Stimulated activated naive B cell treated with anti-CD40 and anti-IgM and Interleukin-4, amounts not matched to agents 10 μg/mL and 1 μg/mL and 100 μg/mL, for 72 hours (primary cell): ENCODE data around the gene BCL2L14.
A peak's percentile ranks its signal among the peaks of the same experiment; 100 is the strongest.
"Not testable (repeated sequence)": the region's sequence is repeated elsewhere in the genome, so short reads cannot be mapped to it uniquely, and the experiment has no call there.

Experiments used
- ATAC-seq, 2 donors: fragments of 150-1000 bp; cut with Tn5 transposase; replicated peaks; 2 replicates each; pipeline ENCODE4 v1.10.0; 2021; ENCODE audit warnings: moderate library complexity in 1 of 2
- DNase-seq: peaks from one replicate; pipeline ENCODE4 v3.0.0; 2021
- H3K27ac Mint-ChIP-seq: one replicate; pipeline ENCODE4 v1.8.0; 2022; ENCODE audit warnings: mild to moderate bottlenecking, mixed read lengths
- H3K27me3 Mint-ChIP-seq, 2 donors: one replicate each; pipeline ENCODE4 v1.8.0; 2022; ENCODE audit warnings: mixed read lengths in 2 of 2
- H3K36me3 Mint-ChIP-seq, 2 donors: one replicate each; pipeline ENCODE4 v1.8.0; 2022; ENCODE audit warnings: mixed read lengths in 2 of 2, mild to moderate bottlenecking in 1 of 2
- H3K4me1 Mint-ChIP-seq, 2 donors: one replicate each; pipeline ENCODE4 v1.8.0; 2022; ENCODE audit warnings: mixed read lengths in 2 of 2, mild to moderate bottlenecking in 1 of 2
- H3K4me3 Mint-ChIP-seq, 2 donors: one replicate each; pipeline ENCODE4 v1.8.0; 2022; ENCODE audit warnings: mild to moderate bottlenecking in 2 of 2, mixed read lengths in 2 of 2, moderate library complexity in 1 of 2
- H3K9me3 Mint-ChIP-seq, 2 donors: one replicate each; pipeline ENCODE4 v1.8.0; 2022; ENCODE audit warnings: mixed read lengths in 2 of 2, mild to moderate bottlenecking in 1 of 2

The BCL2L14 gene

GRCh38 chr12:12107678-12108077 is 36.9 kb downstream of the BCL2L14 start:
- peaks cover 22 to 23% of the 10 kb centered on the region in 2 donors for H3K9me3 Mint-ChIP-seq
- H3K27ac Mint-ChIP-seq, result no peak overlapping the region
- peaks cover 12 to 15% of the 10 kb centered on the region in 2 donors for H3K36me3 Mint-ChIP-seq
- no peaks in the 10 kb centered on the region for H3K4me1 Mint-ChIP-seq
- ATAC-seq (no peak), DNase-seq (no peak)
- no peak overlapping the region for H3K4me3 Mint-ChIP-seq
- H3K27me3 Mint-ChIP-seq, result peaks cover 0 to 6% of the 10 kb centered on the region in 2 donors

DNA sequence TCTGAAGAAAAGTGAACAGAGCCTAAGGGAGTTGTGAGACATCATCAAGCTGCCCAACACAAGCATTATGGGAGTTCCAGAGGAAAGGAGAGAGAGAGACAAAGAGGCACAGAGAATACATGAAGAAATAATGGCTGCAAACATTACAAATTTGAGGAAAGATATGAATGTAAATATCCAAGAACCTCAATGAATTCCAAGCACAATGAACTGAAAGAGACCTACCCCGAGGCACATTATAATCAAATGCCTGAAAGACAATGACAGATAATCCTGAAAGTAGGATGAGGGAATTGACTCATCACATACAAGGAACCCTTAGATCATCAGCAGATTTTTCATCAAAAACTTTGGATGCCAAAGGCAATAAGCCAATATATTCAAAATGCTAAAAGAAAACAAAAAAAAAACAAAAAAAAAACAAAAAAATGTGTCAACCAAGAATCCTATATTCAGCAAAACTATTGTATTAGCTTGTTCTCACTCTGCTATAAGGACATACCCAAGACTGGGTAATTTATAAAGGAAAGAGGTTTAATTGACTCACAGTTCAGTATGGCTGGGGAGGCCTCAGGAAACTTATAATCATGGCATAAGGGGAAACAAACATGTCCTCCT is 37.8 kb downstream of the BCL2L14 start:
- H3K4me3 Mint-ChIP-seq, result no peak overlapping the region
- no peak overlapping the region for H3K27ac Mint-ChIP-seq
- H3K4me1 Mint-ChIP-seq, result no peaks in the 10 kb centered on the region
- DNase-seq (no peak), ATAC-seq (no peak)
- peaks cover 8 to 11% of the 10 kb centered on the region in 2 donors for H3K36me3 Mint-ChIP-seq
- no peaks in the 10 kb centered on the region for H3K27me3 Mint-ChIP-seq
- H3K9me3 Mint-ChIP-seq, result peaks cover 18 to 19% of the 10 kb centered on the region in 2 donors

DNA sequence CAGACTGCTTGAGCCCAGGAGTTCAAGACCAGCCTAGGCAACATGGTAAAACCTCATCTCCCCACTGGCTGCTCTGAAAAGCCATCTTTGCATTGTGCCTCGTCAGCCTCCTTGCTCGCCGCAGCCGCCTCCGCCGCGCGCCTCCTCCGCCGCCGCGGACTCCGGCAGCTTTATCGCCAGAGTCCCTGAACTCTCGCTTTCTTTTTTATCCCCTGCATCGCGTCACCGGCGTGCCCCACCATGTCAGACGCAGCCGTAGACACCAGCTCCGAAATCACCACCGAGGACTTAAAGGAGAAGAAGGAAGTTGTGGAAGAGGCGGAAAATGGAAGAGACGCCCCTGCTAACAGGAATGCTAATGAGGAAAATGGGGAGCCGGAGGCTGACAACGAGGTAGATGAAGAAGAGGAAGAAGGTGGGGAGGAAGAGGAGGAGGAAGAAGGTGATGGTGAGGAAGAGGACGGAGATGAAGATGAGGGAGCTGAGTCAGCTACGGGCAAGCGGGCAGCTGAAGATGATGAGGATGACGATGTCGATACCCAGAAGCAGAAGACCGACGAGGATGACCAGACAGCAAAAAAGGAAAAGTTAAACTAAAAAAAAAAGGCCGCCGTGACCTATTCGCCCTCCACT is 40.3 kb downstream of the BCL2L14 start:
- Mint-ChIP-seq H3K9me3 (peaks cover 15 to 17% of the 10 kb centered on the region in 2 donors), H3K36me3 (peaks cover 8 to 11% of the 10 kb centered on the region in 2 donors), H3K4me3 (peak overlapping the region; percentile 32 to 76)
- ATAC-seq, H3K4me1 Mint-ChIP-seq, H3K27ac Mint-ChIP-seq, H3K27me3 Mint-ChIP-seq: not testable (repeated sequence)
- DNase-seq, result peak; percentile 5

- ATAC-seq (no peak), DNase-seq (no peak)
- H3K4me3 Mint-ChIP-seq, result no peak overlapping the region
- H3K27me3 Mint-ChIP-seq, result no peaks in the 10 kb centered on the region
- H3K36me3 Mint-ChIP-seq, result peaks cover 4% of the 10 kb centered on the region in 2 donors
- no peaks in the 10 kb centered on the region for H3K4me1 Mint-ChIP-seq
- no peak overlapping the region for H3K27ac Mint-ChIP-seq
- peaks cover 4 to 5% of the 10 kb centered on the region in 2 donors for H3K9me3 Mint-ChIP-seq
Observed at GRCh38 chr12:12115514-12115913, 44.8 kb downstream of the BCL2L14 start.

- H3K9me3 Mint-ChIP-seq, result no peaks in the 10 kb centered on the region
- no peak overlapping the region for H3K4me3 Mint-ChIP-seq
- H3K36me3 Mint-ChIP-seq, result no peaks in the 10 kb centered on the region
- no peak for ATAC-seq
- no peak overlapping the region for H3K27ac Mint-ChIP-seq
- no peak for DNase-seq
- H3K4me1 Mint-ChIP-seq, result no peaks in the 10 kb centered on the region
- H3K27me3 Mint-ChIP-seq, result no peaks in the 10 kb centered on the region
Observed at GRCh38 chr12:12116677-12117076, 45.9 kb downstream of the BCL2L14 start.

- Mint-ChIP-seq H3K27me3 (no peaks in the 10 kb centered on the region), H3K4me1 (no peaks in the 10 kb centered on the region), H3K4me3 (no peak overlapping the region), H3K27ac (no peak overlapping the region), H3K9me3 (no peaks in the 10 kb centered on the region), H3K36me3 (no peaks in the 10 kb centered on the region)
- DNase-seq (no peak), ATAC-seq (no peak)
Observed at GRCh38 chr12:12121061-12121460, 50.3 kb downstream of the BCL2L14 start.

DNA sequence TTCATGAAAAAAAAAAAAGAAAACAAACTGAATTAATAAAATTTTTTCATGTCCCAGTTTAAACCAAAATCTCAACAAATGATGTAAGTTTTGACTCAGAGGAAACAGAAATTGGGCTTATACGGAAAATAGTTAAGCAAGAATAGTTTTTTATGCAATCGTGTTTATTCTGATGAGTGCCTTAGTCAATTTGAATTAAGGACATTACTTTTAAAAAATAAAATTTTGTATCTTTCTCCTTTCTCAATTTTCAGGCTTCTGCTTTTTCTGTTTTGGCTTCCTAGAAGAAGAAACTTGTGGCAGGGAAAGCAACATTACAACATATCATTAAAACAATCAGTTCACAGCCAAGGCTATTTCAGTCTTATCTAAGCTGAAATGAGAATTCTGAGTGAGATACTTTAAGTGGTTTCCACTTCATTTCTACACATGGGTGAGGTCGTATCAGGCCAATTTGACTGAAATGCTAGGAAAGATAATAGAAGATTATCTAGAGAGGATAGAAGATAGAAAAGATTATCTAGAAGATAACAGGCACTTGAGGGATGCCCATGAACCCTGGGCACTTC is 52.4 kb downstream of the BCL2L14 start:
- H3K27ac Mint-ChIP-seq, result no peak overlapping the region
- ATAC-seq (no peak), DNase-seq (no peak)
- H3K4me1 Mint-ChIP-seq, result peaks cover 0 to under 1% of the 10 kb centered on the region in 2 donors
- H3K27me3 Mint-ChIP-seq, result no peaks in the 10 kb centered on the region
- H3K9me3 Mint-ChIP-seq, result no peaks in the 10 kb centered on the region
- no peaks in the 10 kb centered on the region for H3K36me3 Mint-ChIP-seq
- H3K4me3 Mint-ChIP-seq, result no peak overlapping the region

DNA sequence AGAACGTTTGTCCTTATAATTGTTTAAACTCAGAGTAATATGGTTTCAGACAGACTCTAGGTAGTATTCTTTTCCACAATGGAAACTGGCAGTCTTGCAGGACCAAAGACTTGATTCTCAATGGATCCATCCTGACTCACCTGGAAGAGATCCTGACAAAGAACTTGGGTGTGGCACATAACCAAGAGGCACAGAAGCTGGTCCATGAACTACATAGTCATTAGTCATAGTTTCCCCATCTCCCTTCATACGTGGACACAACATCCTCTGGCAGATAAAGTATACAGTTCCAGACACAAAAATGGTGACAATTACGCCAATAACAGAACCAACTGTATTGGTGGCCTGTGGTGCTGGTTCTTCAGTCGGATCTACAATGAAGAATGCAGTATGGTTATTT is 55.8 kb downstream of the BCL2L14 start:
- DNase-seq (no peak), ATAC-seq (no peak)
- Mint-ChIP-seq H3K9me3 (no peaks in the 10 kb centered on the region), H3K27ac (no peak overlapping the region), H3K4me1 (peaks cover 2 to 10% of the 10 kb centered on the region in 2 donors), H3K4me3 (no peak overlapping the region), H3K36me3 (no peaks in the 10 kb centered on the region), H3K27me3 (no peaks in the 10 kb centered on the region)

DNA sequence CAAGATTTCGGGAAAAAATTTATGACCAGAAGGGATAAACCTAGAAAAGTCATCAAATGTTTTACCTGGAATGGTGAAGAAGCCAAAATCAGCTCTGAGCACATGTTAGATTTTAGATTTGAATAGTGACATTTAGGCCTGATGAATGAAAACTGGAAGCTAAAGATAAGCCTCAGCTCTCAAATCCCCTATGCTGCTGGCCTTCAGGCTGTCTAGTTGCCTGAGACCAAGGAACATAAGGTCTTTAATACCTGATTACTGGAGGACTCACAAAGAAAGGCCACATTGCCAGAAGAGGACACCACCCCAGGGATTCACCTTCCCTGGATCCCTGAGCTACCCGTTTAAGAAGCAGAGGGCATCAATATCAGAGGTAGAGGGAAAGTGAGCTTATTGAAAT is 56.6 kb downstream of the BCL2L14 start:
- H3K27me3 Mint-ChIP-seq, result no peaks in the 10 kb centered on the region
- H3K36me3 Mint-ChIP-seq, result no peaks in the 10 kb centered on the region
- no peak overlapping the region for H3K4me3 Mint-ChIP-seq

DNA sequence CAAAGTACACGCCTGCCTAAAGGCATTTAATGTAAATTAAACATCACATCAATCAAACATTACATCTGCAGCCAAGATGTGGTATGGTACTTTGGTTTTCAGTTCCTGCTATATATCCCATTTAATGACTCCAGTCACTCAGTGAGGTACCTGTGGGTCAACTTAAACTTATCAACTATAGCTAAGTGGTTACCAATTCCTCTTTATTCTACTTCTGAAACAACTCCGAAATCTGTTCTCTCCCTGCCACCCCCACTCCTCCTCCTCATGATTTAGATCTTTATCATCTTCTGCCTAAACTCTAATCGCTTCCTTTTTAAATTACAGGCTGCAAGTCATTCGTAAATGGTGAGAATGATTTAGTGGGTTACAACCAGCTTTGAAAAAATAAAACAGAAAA is 57.9 kb downstream of the BCL2L14 start:
- DNase-seq (no peak), ATAC-seq (peak; percentile 85 to 90)
- Mint-ChIP-seq H3K4me1 (peaks cover 2 to 10% of the 10 kb centered on the region in 2 donors), H3K27me3 (no peaks in the 10 kb centered on the region), H3K9me3 (no peaks in the 10 kb centered on the region), H3K4me3 (no peak overlapping the region), H3K36me3 (no peaks in the 10 kb centered on the region), H3K27ac (no peak overlapping the region)

More for the DNA sequence above, 56.6 kb downstream of the BCL2L14 start:
- DNase-seq (no peak), ATAC-seq (no peak)
- Mint-ChIP-seq H3K4me1 (peaks cover 2 to 10% of the 10 kb centered on the region in 2 donors), H3K9me3 (no peaks in the 10 kb centered on the region), H3K27ac (no peak overlapping the region)

GRCh38 chr12:12133259-12133658 is 62.5 kb downstream of the BCL2L14 start:
- Mint-ChIP-seq H3K9me3 (no peaks in the 10 kb centered on the region), H3K4me3 (no peak overlapping the region), H3K4me1 (peaks cover 2 to 8% of the 10 kb centered on the region in 2 donors), H3K27ac (no peak overlapping the region), H3K36me3 (no peaks in the 10 kb centered on the region), H3K27me3 (peaks cover 0 to 4% of the 10 kb centered on the region in 2 donors)
- DNase-seq (no peak), ATAC-seq (no peak)

DNA sequence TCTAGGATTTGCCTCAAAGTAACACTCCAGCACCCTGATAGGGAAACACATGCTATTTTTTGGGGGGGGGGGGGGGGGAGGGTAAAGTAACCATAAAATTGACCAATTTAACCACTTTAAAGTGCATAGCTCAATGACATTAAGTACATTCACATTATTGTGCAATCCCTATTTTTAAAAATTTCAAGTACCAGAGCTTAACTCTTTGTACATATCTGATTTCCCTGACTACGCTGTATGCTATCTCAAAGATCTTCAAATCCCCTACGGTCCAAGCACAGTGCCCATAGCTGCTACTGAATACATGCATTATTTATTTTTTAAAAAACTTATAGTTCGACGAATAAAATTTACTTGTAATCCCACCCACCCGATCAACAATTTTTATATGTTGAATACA is 63.0 kb downstream of the BCL2L14 start:
- H3K4me1 Mint-ChIP-seq, result peaks cover under 1 to 2% of the 10 kb centered on the region in 2 donors
- H3K9me3 Mint-ChIP-seq, result no peaks in the 10 kb centered on the region
- DNase-seq, result no peak
- ATAC-seq, result no peak
- no peak overlapping the region for H3K27ac Mint-ChIP-seq
- H3K4me3 Mint-ChIP-seq, result no peak overlapping the region
- peaks cover 0 to 4% of the 10 kb centered on the region in 2 donors for H3K27me3 Mint-ChIP-seq
- no peaks in the 10 kb centered on the region for H3K36me3 Mint-ChIP-seq

DNA sequence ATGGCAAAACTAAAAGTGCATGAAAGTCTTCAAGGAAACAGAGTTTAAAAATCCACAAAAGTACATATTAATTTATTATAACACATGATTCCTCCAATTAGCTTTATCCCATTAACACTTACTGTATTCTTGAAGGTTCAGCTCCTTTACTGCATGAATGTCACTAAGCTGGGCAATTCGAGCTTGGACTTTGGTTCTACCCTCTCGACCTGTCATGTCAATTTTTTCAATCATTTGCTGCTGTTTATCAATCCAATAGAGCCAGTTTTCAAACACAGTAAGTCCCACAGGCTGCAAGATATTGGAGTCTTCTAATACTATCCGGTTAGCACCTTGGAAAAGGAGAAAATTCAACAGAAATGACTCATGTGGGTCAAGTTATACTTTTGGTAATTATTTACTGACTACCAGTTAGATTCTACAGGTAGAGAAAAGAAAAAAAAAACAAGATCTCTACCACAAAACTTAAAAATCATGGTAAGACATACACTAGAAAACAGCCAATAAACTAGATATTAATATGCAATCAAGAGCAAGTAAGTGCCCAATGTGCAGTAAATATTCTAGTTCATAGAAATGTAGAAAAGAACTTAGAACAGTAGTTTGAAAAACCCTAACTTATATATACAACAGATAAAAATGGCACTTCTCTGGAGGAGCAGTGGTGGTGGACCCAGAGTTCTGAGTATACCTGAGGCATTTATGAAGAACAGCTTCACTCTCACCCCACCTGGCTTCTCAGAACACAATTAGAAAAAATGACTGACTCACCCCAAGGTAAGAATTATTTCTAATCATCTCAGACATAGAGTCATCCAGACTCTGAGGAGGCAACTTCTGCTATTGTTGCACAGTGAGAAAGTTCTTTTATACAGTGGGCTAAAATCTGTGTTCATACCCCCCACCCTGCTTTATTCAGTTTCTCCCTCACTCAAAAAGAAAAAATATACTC is 67.7 kb downstream of the BCL2L14 start:
- ATAC-seq, result no peak
- Mint-ChIP-seq H3K27ac (no peak overlapping the region), H3K27me3 (peaks cover 0 to 4% of the 10 kb centered on the region in 2 donors)

DNA sequence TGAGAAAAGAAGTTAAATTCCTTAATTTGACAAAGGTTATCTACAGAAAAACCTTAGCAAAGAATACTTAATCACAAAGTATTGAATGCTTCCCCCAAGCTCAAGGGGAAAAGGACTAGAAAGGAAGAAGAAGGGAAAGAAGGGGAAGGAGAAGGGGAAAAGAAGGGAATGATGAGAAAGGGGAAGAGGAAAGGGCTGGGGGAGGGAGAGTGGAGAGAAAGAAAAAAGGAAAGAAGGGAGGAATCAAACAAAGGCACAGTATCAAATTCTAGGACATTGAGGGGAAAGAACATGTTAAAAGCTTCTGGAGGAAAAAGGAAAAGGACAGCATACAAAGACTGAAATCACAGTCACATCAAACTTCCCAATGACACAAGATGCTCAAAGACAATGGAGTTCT is 70.3 kb downstream of the BCL2L14 start:
- Mint-ChIP-seq H3K36me3 (no peaks in the 10 kb centered on the region), H3K4me1 (no peaks in the 10 kb centered on the region), H3K9me3 (no peaks in the 10 kb centered on the region), H3K27me3 (no peaks in the 10 kb centered on the region), H3K27ac (no peak overlapping the region), H3K4me3 (no peak overlapping the region)
- ATAC-seq, result no peak
- DNase-seq, result no peak

More for the DNA sequence above, 67.7 kb downstream of the BCL2L14 start:
- Mint-ChIP-seq H3K4me1 (no peaks in the 10 kb centered on the region), H3K9me3 (no peaks in the 10 kb centered on the region), H3K4me3 (no peak overlapping the region), H3K36me3 (no peaks in the 10 kb centered on the region)
- DNase-seq, result no peak
